ENCODE results near the gene ANKUB1. TPM values are rescaled to one million over a fixed set of nuclear protein-coding genes. Genes with fewer than 3 reads are reported as not detected.

Gene ANKUB1
- total and polyA plus RNA-seq, 9 of the 15 experiments (the other 6 are each of a cell fraction or from before 2014, with no cell fraction given): not detected

DNA sequence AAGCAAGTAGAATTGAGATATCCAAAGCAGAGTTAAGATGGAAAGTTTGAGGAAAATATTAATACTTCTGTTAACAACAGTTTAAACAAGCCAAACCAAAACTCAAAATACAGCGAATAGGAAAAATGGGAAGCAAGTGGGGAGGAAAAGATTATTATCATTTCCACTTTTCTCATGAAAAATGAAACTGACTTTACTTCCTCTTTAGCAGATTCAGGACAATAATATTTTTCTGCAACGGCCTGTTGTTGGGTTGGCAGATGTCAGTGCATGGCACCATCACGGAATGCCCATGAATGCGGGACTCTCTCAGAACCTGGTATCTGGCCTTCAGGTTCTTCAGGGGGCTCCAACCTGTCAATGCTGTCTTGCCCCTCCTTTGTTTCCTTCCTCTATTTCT lies 11.1 kb downstream of the ANKUB1 start:
- Histone ChIP-seq H3K27ac (ENCODE audit: extremely low read depth, low read depth, low read length) (no peak overlapping the region), H3K9me3 (replicated peaks; ENCODE audit: control insufficient read depth, insufficient read depth, low read depth, low read length) (no peaks in the 10 kb centered on the region), H3K4me3 (no peak overlapping the region), H3K27me3 (ENCODE audit: control insufficient read depth in 2 of 2, insufficient read depth in 2 of 2, low read length in 2 of 2) (peaks cover 5 to 6% of the 10 kb centered on the region in 2 experiments; a peak in 3 of 5 replicates), H3K4me2 (ENCODE audit: insufficient read depth, low read length) (no peak overlapping the region), H2AFZ (ENCODE audit: low read depth, low read length) (no peak overlapping the region), H3K9ac (ENCODE audit: insufficient read depth in 1 of 2, low read depth in 2 of 2, low read length in 2 of 2) (no peak overlapping the region), H3K9me1 (ENCODE audit: control insufficient read depth, insufficient read depth, low read length) (no peaks in the 10 kb centered on the region), H4K20me1 (replicated peaks; ENCODE audit: control insufficient read depth, insufficient read depth, low read length) (no peaks in the 10 kb centered on the region), H3K79me2 (ENCODE audit: control insufficient read depth, insufficient read depth, low read length) (no peaks in the 10 kb centered on the region), H3K36me3 (ENCODE audit: control insufficient read depth, insufficient read depth, low read length) (no peaks in the 10 kb centered on the region), H3K4me1 (replicated peaks in 1 of 2; ENCODE audit: control insufficient read depth in 2 of 2, insufficient read depth in 2 of 2, low read length in 2 of 2) (no peaks in the 10 kb centered on the region; a peak in 1 of 5 replicates)
- no peak for TF ChIP-seq ZFP36 (IDR thresholded peaks at IDR 0.05; ENCODE audit: low read depth, low read length, partially characterized antibody)
- TF ChIP-seq SREBF2 (CRISPR knock-in tag; IDR thresholded peaks at IDR 0.05): no peak
- TF ChIP-seq ZNF511 (CRISPR knock-in tag; IDR thresholded peaks at IDR 0.05): no peak
- no peak for TF ChIP-seq LCOR (CRISPR knock-in tag; IDR thresholded peaks at IDR 0.05)
- TF ChIP-seq ETV6 (IDR thresholded peaks at IDR 0.05; ENCODE audit: borderline replicate concordance in 1 of 2, low read depth in 2 of 2, low read length in 1 of 2): 0 out of 4 replicates have a peak, but pooled peaks of 1 of the 2 experiments have one; percentile 22
- no peak for TF ChIP-seq ETV6 (CRISPR knock-in tag; IDR thresholded peaks at IDR 0.05; ENCODE audit: borderline replicate concordance)
- TF ChIP-seq SMARCA4 (IDR thresholded peaks at IDR 0.05): no peak
- TF ChIP-seq NFRKB (IDR thresholded peaks at IDR 0.05; ENCODE audit: low read depth): no peak
- CTCF ChIA-PET (ENCODE audit: low intra/inter-chr PET ratio): no interaction called here
- ATAC-seq (no peak), FAIRE-seq (no peak), DNase-seq (ENCODE audit: extremely low read depth in 1 of 4, low spot score in 3 of 4) (no peak)
- intact Hi-C loops (cut with micrococcal nuclease) (no loop called here), in situ Hi-C loops (cut with MboI) (no loop called here)
- BruUV-seq (replicated peaks): no TSS peak
- WGBS (ENCODE audit: insufficient coverage, low coverage, missing lambda C conversion rate): 6% methylated on average over 3 of the region's 4 CpGs
- POLR2A ChIA-PET: no interaction called here
